ES-I3 (cell line): Measurements from ENCODE around the gene MMRN1.

Experiments
- H3K36me3 ChIP-seq: 2 replicates; pipeline ENCODE4 v1.6.1; 2013; ENCODE audit warnings: mild to moderate bottlenecking, low read length, control low read depth, moderate library complexity; ENCODE audit not compliant: insufficient read depth
- H3K4me1 ChIP-seq: 2 replicates; pipeline ENCODE4 v1.6.1; 2013; ENCODE audit warnings: mild to moderate bottlenecking, control low read depth, low read length; ENCODE audit not compliant: insufficient read depth
- H3K9ac ChIP-seq: 2 replicates; pipeline ENCODE4 v1.6.1; 2013; ENCODE audit warnings: low read depth, mild to moderate bottlenecking, low read length, moderate library complexity
- H3K9me3 ChIP-seq: 2 replicates; pipeline ENCODE4 v1.6.1; 2013; ENCODE audit warnings: mild to moderate bottlenecking, low read length, moderate library complexity; ENCODE audit not compliant: control insufficient read depth, insufficient read depth

MMRN1 gene

DNA sequence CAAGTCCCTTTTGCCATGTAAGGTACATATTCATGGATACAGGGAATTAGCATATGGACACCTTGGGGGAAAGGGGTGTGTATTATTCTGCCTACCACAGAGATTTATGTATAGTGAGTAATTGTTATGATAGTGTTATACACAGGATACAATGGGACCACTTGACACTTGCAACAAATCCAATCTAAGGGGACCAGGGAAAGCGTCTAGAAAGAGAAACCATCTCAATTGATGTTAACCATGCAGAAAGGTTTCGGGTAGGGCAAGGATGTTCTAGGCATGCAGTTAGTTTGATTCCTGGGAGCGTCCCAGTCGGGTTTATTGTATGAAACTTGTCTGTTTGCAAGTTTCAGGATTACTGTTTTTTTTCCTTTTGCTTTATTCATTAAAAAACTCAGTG lies 34.2 kb downstream of the MMRN1 start:
- no peaks in the 10 kb centered on the region for H3K9me3 ChIP-seq
- H3K9ac ChIP-seq = no peak overlapping the region
- H3K4me1 ChIP-seq = peaks cover 4% of the 10 kb centered on the region; the same call in 1 of the 2 replicates
- no peaks in the 10 kb centered on the region for H3K36me3 ChIP-seq

DNA sequence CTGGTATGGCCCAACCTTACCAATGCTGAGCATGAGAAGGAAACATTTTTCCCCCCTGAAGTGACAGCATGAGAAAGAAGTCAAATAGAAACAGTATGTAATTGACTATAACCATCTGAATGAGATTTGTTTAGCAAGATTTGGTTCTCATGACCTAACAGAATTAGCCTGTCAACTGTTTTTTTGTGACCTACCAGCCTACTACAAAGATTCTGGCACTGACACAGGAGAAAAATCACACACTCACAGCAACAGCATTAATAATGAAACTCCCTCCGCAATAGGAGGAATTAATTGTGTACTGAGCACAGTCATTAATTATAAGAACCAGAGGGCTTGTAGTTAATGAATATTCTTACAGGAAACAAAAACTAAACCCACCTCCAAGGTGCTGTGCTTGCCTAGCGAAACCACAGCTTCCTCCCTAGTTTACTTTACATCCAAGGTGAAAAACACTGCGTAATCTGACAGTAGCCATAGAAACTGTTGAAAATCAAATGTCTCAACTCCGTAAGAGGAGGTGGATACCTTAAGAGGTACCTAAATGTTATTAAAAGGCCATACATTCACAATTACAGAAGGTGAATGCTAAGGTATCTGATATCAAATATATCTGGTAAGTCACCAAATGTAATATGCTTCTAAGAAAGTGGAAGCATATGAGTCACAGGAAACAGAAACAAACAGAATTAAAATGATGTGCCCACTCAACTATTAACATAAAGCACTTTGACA lies 34.9 kb downstream of the MMRN1 start:
- H3K36me3 ChIP-seq = no peaks in the 10 kb centered on the region
- H3K9ac ChIP-seq = no peak overlapping the region
- H3K9me3 ChIP-seq = no peaks in the 10 kb centered on the region
- peaks cover 4% of the 10 kb centered on the region; the same call in 1 of the 2 replicates for H3K4me1 ChIP-seq

DNA sequence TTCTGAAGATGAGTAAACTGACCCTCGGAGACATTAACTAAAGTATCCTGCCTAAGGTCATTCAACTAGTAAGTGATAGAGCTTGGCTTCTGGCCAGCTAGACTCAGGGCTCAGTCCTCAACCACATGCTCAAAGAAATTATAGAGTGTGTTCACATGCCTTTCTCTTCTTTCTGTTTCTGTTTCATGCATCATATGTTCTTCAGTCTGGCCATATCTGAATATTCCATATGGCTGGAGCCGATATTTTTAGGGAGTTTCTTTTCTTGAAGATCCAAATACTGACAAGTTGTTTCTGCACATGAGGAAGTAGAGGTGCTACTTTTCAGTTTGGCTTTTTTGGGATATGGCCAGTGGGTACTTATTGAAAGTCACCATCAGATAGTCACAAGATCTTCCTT lies 44.9 kb downstream of the MMRN1 start:
- Histone ChIP-seq H3K9me3 (no peaks in the 10 kb centered on the region), H3K36me3 (no peaks in the 10 kb centered on the region), H3K9ac (no peak overlapping the region), H3K4me1 (no peaks in the 10 kb centered on the region; the same call in 1 of the 2 replicates)

DNA sequence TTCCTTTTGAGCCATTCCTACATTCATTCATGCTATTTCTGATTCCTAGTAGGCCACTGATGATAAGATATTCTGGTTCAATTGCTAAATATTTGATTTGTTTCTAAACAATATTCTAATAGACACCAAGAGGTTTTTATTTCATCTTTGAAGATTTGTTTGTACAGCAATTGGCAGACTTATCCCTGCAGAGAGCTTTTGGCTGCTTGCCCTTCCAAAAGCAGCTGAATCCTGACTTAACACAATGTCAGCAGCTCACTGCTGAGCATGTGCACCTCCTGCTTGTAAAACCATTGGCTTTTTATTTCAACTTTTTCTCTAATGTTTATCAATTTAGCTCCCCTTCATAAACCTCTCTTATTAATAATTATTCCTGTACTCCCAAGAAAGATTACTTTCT lies 45.3 kb downstream of the MMRN1 start:
- Histone ChIP-seq H3K4me1 (no peaks in the 10 kb centered on the region; the same call in 1 of the 2 replicates), H3K9me3 (no peaks in the 10 kb centered on the region), H3K9ac (no peak overlapping the region), H3K36me3 (no peaks in the 10 kb centered on the region)

DNA sequence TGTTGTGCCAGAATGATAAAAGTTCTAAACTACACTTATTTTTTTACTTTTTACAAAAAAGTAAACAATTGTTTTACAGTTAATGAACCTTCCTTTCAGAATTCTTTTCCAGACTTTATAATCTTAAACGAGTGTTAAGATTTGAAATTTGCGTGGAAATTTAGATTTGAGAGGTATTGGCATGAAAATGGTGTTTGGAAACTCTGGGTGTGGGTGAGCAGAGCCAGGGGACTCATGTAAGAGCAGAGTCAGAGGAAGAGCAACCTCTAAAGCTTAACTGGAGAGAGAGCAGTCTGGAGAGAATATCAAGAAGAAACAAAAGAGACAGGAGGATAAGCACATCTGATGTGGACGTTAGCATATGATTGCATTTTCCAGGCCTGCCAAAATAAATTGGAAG lies 48.2 kb downstream of the MMRN1 start:
- Histone ChIP-seq H3K4me1 (no peaks in the 10 kb centered on the region), H3K36me3 (no peaks in the 10 kb centered on the region), H3K9ac (no peak overlapping the region), H3K9me3 (no peaks in the 10 kb centered on the region)

DNA sequence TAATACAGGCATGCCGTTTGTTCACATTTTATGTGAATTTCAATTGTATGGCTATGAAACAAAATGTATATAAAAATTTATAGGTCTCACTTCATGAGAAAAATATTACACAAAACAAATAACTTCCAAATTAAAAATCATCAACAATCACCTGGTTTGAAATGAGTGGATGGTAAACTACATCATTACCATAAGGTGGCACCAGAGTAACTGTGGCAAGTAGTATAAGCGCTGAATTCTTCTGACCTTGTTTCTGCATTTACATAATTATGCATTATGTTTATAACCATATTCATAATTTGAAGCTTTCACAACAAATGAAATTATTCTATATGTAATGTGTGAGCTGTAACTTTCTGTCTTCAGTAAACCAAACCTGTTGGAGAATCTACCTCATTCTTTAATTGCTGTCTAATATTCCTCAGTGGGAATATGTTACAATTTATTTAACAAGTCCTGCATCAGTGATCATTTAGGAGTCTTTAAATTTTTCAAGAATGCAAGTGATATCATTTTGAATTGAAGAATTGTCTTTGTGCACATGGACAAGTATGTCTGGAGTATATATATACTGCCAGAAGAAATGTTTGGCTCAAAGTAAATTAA lies 55.2 kb downstream of the MMRN1 start:
- Histone ChIP-seq H3K9ac (no peak overlapping the region), H3K36me3 (no peaks in the 10 kb centered on the region), H3K9me3 (no peaks in the 10 kb centered on the region), H3K4me1 (peaks cover 11% of the 10 kb centered on the region; the same call in 1 of the 2 replicates)

DNA sequence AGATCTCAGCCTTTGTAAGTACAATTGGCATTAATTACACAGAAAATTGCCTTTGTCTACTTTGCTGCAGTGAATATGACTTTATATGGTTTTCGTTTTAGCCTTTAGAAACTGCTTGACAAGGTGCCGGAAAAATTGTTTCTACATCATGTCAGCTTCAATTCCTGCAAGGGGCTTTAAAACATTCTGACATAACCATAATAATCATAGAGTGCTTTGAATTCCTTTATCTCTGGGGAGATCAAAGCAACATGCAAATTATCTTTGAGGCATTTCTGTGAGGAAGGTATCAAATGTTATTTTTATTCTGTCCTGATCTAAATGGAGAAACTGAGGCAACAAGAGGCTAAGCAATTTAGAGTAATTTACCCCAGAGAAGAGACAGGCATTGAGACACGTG lies 57.8 kb downstream of the MMRN1 start:
- Histone ChIP-seq H3K4me1 (peaks cover 14% of the 10 kb centered on the region), H3K36me3 (no peaks in the 10 kb centered on the region), H3K9me3 (no peaks in the 10 kb centered on the region), H3K9ac (no peak overlapping the region)

DNA sequence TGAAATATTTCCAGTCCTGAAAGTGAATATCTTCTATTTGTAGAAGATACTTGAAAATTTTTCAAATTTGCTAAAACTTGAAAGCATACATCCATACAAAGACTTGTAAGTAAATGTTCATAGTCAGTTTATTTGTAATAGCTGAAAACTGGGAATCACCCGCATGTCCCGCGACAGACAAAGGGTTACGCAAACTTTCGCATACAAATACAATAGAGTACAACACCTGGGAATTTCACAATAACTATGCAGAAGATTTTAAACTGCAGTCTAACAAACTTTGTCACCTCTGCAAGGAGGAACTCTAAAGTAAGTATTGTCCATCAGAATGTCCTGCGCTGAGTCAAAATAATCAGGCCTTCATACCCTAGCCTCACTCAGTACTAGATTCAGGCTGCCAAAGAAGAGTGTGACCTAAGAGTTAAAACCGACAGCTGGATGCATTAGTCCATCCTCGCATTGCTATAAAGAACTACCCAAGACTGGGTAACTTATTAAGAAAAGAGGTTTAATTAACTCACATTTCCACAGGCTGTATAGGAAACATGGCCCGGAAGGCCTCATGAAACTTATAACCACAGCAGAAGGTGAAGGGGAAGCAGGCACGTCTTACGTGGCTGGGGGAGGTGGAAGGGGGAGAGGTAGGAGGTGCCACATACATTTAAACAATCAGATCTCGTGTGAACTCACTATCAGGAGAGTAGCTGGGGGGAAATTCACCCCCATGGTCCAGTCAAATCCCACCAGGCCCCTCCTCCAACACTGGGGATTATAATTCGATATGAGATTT lies 60.4 kb downstream of the MMRN1 start:
- Histone ChIP-seq H3K4me1 (peaks cover 14% of the 10 kb centered on the region), H3K9me3 (no peaks in the 10 kb centered on the region), H3K36me3 (no peaks in the 10 kb centered on the region), H3K9ac (no peak overlapping the region)

DNA sequence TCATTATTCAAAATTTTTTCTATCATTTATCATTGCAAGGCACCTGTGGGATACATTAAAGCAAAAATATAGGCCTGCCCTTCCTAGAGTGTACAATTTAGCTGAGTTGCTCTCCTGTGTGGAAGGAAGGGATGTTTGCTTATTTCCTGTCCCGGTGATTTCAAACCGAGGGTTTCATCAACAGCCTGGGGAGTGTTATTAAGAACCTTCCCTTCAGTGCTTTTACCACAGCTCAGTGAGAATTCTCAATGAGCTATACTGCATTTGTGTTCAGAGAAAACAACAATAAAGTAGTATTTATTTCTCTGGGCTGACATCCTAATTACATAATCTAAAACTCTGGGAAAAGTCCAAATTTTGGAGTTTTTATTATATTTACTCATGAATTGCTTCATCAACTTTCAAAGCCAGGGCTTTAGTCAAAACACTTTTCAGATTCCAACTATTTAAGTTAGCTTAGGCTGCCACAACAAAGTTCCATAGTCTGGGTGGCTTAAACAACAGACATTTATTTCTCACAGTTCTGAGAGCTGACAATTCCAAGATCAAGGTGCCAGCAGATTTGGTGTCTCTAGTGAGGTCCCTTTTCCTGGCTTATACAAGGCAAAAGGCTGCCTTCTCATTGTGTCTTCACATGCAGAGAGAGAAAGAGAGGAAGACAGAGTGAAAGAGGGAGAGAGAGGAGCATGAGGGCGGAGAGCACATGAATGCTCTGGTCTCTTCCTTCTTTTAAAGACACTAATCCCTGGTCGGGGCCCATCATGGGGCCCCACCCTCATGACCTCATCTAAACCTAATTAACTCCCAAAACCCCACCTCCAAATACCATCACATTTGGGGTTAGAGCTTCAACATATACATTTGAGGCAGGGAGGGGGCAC lies 62.6 kb downstream of the MMRN1 start:
- Histone ChIP-seq H3K4me1 (peaks cover 16% of the 10 kb centered on the region), H3K9ac (no peak overlapping the region), H3K9me3 (no peaks in the 10 kb centered on the region), H3K36me3 (no peaks in the 10 kb centered on the region)

DNA sequence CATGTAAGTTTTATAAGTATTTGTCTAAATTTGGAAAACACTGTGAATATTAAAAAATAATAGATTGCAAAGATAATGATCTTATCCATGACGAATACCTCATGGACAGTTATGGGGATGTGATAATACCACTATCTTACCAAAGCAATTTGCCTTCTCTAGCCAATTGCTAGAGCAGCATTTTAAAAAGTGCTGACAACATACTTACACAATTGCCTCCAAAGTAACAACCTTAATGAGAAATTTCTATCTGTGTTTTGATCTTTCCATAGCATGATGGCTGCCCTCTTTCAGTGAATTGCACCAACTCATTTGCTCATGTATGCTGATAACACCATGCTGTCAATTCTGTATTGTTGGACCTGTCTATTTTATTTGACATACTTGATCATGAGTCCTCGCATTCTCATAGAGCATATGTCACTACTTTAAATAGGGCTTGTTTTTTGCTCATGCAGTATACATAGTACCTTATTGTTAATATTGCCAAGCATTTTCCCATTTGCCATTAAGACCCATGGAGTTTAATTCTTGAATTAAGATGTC lies 87.2 kb downstream of the MMRN1 start:
- H3K4me1 ChIP-seq = no peaks in the 10 kb centered on the region
- no peaks in the 10 kb centered on the region for H3K9me3 ChIP-seq
- no peak overlapping the region for H3K9ac ChIP-seq
- no peaks in the 10 kb centered on the region for H3K36me3 ChIP-seq

DNA sequence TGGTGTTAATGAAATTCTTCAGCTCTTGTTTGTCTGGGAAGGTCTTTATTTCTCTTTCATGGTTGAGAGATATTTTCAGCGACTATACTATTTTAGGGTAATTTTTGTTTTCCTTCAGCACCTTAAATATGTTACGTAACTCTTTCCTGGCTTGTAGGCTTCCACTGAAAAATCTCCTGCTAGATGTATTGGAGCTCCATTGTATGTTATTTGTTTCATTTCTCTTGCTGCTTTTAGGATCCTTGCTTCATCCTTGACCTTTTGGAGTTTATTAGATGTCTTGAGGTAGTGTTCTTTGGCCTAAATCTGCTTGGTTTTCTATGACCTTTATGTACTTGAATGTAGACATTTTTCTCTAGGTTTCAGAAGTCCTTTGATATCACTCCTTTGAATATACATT lies 93.6 kb downstream of the MMRN1 start:
- Histone ChIP-seq H3K36me3 (no peaks in the 10 kb centered on the region), H3K9ac (no peak overlapping the region), H3K9me3 (no peaks in the 10 kb centered on the region), H3K4me1 (no peaks in the 10 kb centered on the region)

DNA sequence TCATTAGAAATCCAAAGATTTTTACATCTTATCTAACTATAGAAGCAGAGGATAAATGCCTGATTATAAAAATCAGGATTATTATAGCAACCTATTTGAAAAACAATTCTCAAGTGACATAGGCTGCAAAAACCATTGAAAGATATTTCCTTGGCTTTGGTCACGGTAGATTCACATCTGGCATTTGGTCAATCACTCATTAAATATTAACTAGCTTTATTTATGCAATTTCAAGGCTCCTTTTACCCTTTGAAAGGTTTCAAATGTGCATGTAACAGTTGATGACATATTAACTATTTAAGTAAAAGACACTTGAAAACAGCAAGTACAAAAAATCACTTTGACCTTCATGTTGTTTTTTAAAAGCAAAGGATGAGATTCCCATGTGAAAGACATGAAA lies 98.1 kb downstream of the MMRN1 start:
- Histone ChIP-seq H3K9ac (no peak overlapping the region), H3K36me3 (no peaks in the 10 kb centered on the region), H3K4me1 (peaks cover 4% of the 10 kb centered on the region; the same call in 1 of the 2 replicates), H3K9me3 (no peaks in the 10 kb centered on the region)

DNA sequence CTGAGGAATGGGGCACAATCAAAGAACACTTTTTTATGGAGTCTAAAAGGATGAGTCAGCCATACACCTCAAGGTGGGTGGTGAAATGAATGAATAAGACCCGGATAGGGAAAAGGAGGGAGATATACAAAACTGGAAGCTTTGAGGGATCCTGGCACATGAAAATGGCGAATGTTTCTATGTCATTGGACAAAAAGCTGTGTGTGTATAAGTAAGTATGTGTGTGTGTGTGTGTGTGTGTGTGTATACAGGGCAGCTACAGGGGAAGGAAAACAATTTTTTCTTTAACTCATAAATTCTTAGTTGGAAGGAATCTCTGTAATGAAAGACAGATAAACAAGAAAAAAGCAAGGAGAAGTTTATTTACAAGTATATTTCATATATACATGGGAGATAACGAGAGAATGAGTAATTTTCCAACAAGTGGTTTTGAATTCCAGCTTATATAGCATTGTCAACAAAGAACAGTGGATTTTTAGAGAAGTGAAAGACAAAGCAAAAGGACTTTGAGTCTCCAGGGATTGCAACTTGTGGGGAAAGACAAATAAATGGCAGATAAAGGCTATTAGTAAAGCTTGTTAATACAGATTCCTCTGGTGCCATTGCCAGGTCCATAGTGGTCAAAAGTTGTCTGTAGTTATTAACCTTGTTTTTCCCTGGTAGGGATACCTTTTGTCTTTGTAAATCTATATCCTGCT lies 99.7 kb downstream of the MMRN1 start:
- Histone ChIP-seq H3K9me3 (no peaks in the 10 kb centered on the region), H3K36me3 (no peaks in the 10 kb centered on the region), H3K4me1 (peaks cover 6% of the 10 kb centered on the region; the same call in 1 of the 2 replicates)

More for the DNA sequence above, 99.7 kb downstream of the MMRN1 start:
- no peak overlapping the region for H3K9ac ChIP-seq
